PFSK-1 (cell line): Measurements from ENCODE around the gene HTATIP2.

Experiments used
- FOXP2 ChIP-seq: optimal IDR thresholded peaks from 2 replicates; pipeline ENCODE3; 2011; ENCODE audit warnings: borderline replicate concordance, control low read depth, inconsistent platforms; ENCODE audit not compliant: insufficient read depth; ENCODE audit errors: extremely low read length, extremely low read depth
- POLR2AphosphoS5 ChIP-seq: IDR thresholded peaks from 2 replicates; pipeline ENCODE4 v1.6.1; 2012; ENCODE audit warnings: low read depth, mild to moderate bottlenecking, control low read depth, low read length, moderate library complexity
- SIN3A ChIP-seq: IDR thresholded peaks from 2 replicates; pipeline ENCODE4 v1.6.1; 2012; ENCODE audit warnings: mild to moderate bottlenecking, low read length, moderate library complexity, borderline replicate concordance; ENCODE audit not compliant: insufficient read depth
- TAF1 ChIP-seq: IDR thresholded peaks from 2 replicates; pipeline ENCODE4 v1.6.1; 2012; ENCODE audit warnings: low read length, control low read depth, borderline replicate concordance; ENCODE audit not compliant: insufficient read depth
- TF ChIP-seq, protein P1 (sequence below), 2 experiments: IDR thresholded peaks; 2 replicates each; pipeline versions ENCODE4 v1.6.1 to v1.8.0; 2011 to 2012; ENCODE audit warnings: low read depth in 2 of 2, low read length in 2 of 2, control low read depth in 1 of 2, inconsistent platforms in 1 of 2, mild to moderate bottlenecking in 1 of 2, moderate library complexity in 1 of 2; ENCODE audit not compliant: insufficient read depth in 1 of 2

Gene HTATIP2

DNA sequence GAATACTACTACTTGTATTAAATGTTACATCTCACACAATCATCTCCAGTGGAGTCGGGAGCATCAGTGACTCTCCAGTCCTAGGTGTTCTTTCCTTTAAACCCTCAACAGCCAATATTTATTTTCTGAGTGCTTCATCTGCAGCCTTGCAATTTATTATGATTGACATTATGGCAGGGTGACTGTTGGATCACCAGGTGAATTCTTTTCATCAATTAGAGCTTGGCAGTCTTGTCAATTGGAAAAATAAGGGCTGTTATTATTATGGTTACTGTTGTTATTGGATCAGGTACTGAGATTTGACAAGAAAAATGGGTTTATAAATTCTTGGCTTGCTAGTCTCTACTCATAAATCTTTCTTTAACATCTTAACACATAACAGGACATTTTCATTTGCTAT is 27.5 kb upstream of the HTATIP2 start:
- TF ChIP-seq, protein P1, sequence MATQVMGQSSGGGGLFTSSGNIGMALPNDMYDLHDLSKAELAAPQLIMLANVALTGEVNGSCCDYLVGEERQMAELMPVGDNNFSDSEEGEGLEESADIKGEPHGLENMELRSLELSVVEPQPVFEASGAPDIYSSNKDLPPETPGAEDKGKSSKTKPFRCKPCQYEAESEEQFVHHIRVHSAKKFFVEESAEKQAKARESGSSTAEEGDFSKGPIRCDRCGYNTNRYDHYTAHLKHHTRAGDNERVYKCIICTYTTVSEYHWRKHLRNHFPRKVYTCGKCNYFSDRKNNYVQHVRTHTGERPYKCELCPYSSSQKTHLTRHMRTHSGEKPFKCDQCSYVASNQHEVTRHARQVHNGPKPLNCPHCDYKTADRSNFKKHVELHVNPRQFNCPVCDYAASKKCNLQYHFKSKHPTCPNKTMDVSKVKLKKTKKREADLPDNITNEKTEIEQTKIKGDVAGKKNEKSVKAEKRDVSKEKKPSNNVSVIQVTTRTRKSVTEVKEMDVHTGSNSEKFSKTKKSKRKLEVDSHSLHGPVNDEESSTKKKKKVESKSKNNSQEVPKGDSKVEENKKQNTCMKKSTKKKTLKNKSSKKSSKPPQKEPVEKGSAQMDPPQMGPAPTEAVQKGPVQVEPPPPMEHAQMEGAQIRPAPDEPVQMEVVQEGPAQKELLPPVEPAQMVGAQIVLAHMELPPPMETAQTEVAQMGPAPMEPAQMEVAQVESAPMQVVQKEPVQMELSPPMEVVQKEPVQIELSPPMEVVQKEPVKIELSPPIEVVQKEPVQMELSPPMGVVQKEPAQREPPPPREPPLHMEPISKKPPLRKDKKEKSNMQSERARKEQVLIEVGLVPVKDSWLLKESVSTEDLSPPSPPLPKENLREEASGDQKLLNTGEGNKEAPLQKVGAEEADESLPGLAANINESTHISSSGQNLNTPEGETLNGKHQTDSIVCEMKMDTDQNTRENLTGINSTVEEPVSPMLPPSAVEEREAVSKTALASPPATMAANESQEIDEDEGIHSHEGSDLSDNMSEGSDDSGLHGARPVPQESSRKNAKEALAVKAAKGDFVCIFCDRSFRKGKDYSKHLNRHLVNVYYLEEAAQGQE (IDR thresholded peaks at IDR 0.05; ENCODE audit: insufficient read depth in 1 of 2, low read depth in 2 of 2, low read length in 2 of 2) = no peak
- TF ChIP-seq TAF1 = no peak
- TF ChIP-seq SIN3A = no peak
- TF ChIP-seq FOXP2 = no peak
- no peak for TF ChIP-seq POLR2AphosphoS5

DNA sequence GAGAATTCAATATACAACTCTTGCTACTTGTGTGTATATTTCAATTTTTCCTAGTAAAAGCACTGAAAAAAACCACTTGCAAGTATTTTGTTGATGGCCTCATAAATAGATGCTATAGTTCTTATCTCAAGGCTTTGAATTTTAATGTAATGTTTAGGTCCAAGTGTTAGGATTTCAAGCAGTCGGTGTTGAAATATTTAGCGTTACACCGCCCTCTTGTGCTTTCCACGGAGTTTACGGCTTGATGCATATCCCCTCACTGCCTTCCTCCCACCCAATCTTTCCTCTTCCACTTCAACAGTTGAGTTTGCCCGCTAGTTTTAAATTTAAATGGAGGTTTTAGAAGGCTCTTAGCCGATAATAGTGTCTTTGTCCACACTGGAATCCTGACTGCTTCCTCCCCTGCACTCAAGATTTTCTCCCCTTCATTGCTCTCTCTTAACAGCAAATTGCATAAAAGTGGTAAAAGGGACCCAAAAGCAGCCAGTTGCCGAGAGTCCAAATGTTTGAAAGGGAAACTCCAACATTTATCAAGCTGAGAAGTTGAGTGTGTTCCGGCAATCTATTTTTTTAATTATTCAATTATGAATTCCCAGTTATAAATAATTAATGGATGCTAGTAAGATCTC is 25.9 kb upstream of the HTATIP2 start:
- TF ChIP-seq, protein P1 (IDR thresholded peaks at IDR 0.05; ENCODE audit: insufficient read depth in 1 of 2, low read depth in 2 of 2, low read length in 2 of 2) = no peak
- TF ChIP-seq POLR2AphosphoS5 = no peak
- TF ChIP-seq TAF1 = no peak
- no peak for TF ChIP-seq FOXP2
- TF ChIP-seq SIN3A = no peak

DNA sequence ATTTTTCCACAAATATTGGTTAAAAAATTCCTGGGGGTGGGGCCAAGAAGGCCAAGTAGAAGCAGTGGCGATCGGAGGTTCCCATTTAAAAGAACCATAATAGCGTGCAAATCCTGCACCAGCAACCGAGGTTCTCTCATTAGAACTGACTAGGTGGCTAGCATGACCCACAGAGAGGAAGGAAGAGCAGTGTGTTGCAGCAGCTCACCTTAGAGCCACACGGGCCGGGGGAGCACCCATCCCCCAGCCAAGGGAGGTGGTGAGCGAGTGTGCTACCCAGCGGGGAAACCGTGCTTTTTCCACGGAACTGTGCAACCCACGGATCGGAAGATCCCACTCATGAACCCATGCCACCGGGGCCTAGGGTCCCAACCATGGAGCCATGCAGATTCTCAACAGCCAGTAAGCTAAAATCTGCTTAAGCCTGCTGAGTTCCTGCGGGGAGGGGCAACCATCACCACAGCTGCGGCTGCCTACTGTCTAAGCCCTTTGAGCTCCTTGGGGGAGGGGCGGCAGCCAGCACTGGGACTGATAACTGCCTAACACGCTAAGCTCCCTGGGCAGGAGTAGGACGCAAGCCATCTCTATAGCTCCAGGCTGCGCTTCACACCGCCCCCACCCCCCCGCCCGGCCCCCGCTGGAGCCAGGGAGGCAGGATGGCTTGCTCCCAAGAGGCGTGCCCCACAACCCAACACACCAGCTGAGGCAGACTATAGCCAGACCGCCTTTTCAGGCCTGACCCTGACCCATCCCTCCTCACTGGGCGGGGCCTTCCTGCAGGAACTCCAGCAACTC is 21.0 kb upstream of the HTATIP2 start:
- no peak for TF ChIP-seq FOXP2
- no peak for TF ChIP-seq SIN3A
- TF ChIP-seq POLR2AphosphoS5 = no peak
- TF ChIP-seq, protein P1 (IDR thresholded peaks at IDR 0.05; ENCODE audit: insufficient read depth in 1 of 2, low read depth in 2 of 2, low read length in 2 of 2) = no peak
- TF ChIP-seq TAF1 = no peak

DNA sequence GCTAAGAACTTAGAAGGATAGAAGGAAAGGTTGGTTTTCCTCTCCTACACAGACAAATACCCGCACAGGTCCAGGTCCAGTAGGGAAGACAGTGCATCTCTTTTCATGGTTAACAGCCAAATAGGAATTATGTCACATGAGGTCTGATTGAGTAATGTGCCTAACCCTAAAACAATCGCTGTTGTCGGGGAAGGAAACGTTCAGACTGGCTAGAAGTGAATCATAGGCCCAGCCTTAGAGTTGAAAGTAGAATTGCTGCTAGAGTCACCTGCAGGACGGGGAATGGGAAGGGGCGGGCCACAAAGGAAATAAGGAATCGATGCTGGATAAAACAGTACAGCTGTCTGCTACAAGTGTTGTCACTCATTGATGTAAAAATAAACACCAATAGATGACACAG is 12.4 kb upstream of the HTATIP2 start:
- no peak for TF ChIP-seq TAF1
- no peak for TF ChIP-seq POLR2AphosphoS5
- no peak for TF ChIP-seq SIN3A
- no peak for TF ChIP-seq FOXP2
- TF ChIP-seq, protein P1 (IDR thresholded peaks at IDR 0.05; ENCODE audit: insufficient read depth in 1 of 2, low read depth in 2 of 2, low read length in 2 of 2) = no peak
